Spleen (tissue), 7 donors: ENCODE results near the gene HSD17B12.

Source experiments
- CTCF ChIP-seq, 11 experiments: fragments of 200-600 bp in 7 of 11; fragments of 450-650 bp in 4 of 11; sonication (generic) in 4 of 11; IDR thresholded peaks in 8 of 11; conservative IDR thresholded peaks in 3 of 11; 1 replicate in 7 of 11; 2 replicates in 4 of 11; pipeline versions ENCODE4 v1.4.0 to v1.8.0; 2016 to 2021; ENCODE audit warnings: antibody characterized with exemption in 11 of 11, inconsistent platforms in 4 of 11, mild to moderate bottlenecking in 1 of 11
- POLR2A ChIP-seq, 3 donors: fragments of 450-650 bp; IDR thresholded peaks; one replicate each; pipeline ENCODE4 v1.5.1; 2017; ENCODE audit warnings: antibody characterized with exemption in 3 of 3, mild to moderate bottlenecking in 1 of 3
- POLR2AphosphoS5 ChIP-seq, 3 donors: sonication (generic); formaldehyde crosslinking; IDR thresholded peaks; one replicate each; pipeline ENCODE4 v1.5.1; 2017; ENCODE audit warnings: antibody characterized with exemption in 3 of 3
- donor health status: DM: no; HTN: no; CAD: no; lungs with moderate emphysema.
- donor health status: DM: no; HTN: no; CAD: no.
- donor health status: DM: no; HTN: no; CAD: no.

- no peak for TF ChIP-seq POLR2AphosphoS5 (IDR thresholded peaks at IDR 0.05)
- no peak for TF ChIP-seq CTCF (IDR thresholded peaks at IDR 0.05 in 8 of 11, conservative IDR thresholded peaks at IDR 0.05 in 3 of 11)
- TF ChIP-seq POLR2A (IDR thresholded peaks at IDR 0.05) = no peak
Measured at GRCh38 chr11:43648888-43649287, 31.6 kb upstream of the HSD17B12 start.
